ENCODE data around the gene VSIG10. TPM values are rescaled to one million over a fixed set of nuclear protein-coding genes. Genes with fewer than 3 reads are reported as not detected.

Gene VSIG10
- total RNA-seq, 1 experiment from 2014 or later, result 18.0 TPM

GRCh38 chr12:118059341-118060191 is 44.2 kb downstream of the VSIG10 start:
- H3K27ac ChIP-seq, result peak overlapping the region; percentile 65; the same call in 1 of the 2 replicates
- H3K27me3 ChIP-seq, result no peaks in the 10 kb centered on the region
- DNase-seq, result no peak
- H3K4me3 ChIP-seq, result peak overlapping the region; percentile 74
- no peaks in the 10 kb centered on the region for H3K9me3 ChIP-seq (replicated peaks)
- H3K4me1 ChIP-seq, result peaks cover 2% of the 10 kb centered on the region; the same call in 1 of the 2 replicates
- H3K36me3 ChIP-seq, result no peaks in the 10 kb centered on the region

GRCh38 chr12:118058881-118059280 is 44.9 kb downstream of the VSIG10 start:
- H3K4me3 ChIP-seq, result no peak overlapping the region
- H3K9me3 ChIP-seq (replicated peaks), result no peaks in the 10 kb centered on the region
- peaks cover 2% of the 10 kb centered on the region; the same call in 1 of the 2 replicates for H3K4me1 ChIP-seq
- no peak overlapping the region for H3K27ac ChIP-seq
- DNase-seq, result no peak
- no peaks in the 10 kb centered on the region for H3K27me3 ChIP-seq
- no peaks in the 10 kb centered on the region for H3K36me3 ChIP-seq

DNA sequence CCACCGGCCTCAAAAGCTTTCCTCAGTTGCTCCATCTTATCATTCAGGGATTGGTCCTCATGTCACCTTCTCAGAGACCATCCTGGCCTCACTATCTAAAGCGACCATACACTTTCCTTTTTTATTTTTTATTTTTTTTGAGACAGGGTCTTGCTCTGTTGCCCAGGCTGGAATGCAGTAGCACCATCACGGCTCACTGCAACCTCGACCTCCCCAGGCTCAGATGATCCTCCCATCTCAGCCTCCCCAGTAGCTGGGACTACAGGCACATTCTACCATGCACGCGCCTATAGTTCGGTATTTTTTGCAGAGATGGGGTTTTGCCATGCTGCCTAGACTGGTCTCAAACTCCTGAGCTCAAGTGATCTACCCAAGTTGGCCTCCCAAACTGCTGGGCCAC is 45.6 kb downstream of the VSIG10 start:
- Histone ChIP-seq H3K36me3 (no peaks in the 10 kb centered on the region), H3K4me3 (no peak overlapping the region), H3K27ac (no peak overlapping the region), H3K4me1 (peaks cover 2% of the 10 kb centered on the region; the same call in 1 of the 2 replicates), H3K9me3 (replicated peaks) (no peaks in the 10 kb centered on the region), H3K27me3 (no peaks in the 10 kb centered on the region)
- no peak for DNase-seq

- no peaks in the 10 kb centered on the region for H3K9me3 ChIP-seq (replicated peaks)
- no peak overlapping the region for H3K4me3 ChIP-seq
- no peaks in the 10 kb centered on the region for H3K27me3 ChIP-seq
- peaks cover 17% of the 10 kb centered on the region for H3K4me1 ChIP-seq
- DNase-seq, result no peak
- H3K36me3 ChIP-seq, result peaks cover 11% of the 10 kb centered on the region
- no peak overlapping the region for H3K27ac ChIP-seq
Observed at GRCh38 chr12:118055865-118056773, 47.7 kb downstream of the VSIG10 start.

DNA sequence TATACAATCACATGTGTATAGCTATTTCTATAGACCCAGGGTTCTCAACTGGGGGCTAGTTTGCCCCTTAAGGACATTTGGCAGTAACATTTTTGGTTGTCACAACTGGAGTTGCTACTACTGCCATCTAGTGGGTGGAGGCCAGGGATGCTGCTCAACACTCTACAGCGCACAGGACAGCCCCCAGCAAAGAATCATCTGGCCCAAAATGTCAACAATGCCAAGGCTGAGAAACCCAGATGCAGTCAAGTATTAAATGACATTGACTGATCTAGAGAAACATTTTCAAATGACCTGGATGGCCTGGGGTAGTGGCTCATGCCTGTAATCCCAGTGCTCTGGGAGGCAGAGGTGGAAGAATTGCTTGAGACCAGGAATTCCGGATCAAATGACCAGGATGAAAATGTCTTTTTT is 48.7 kb downstream of the VSIG10 start:
- Histone ChIP-seq H3K27me3 (no peaks in the 10 kb centered on the region), H3K36me3 (peaks cover 12% of the 10 kb centered on the region), H3K9me3 (replicated peaks) (no peaks in the 10 kb centered on the region), H3K4me3 (no peak overlapping the region), H3K4me1 (peaks cover 17% of the 10 kb centered on the region), H3K27ac (no peak overlapping the region)
- DNase-seq, result peak; percentile 62 to 77

GRCh38 chr12:118053071-118053985 is 50.5 kb downstream of the VSIG10 start:
- Histone ChIP-seq H3K4me1 (peaks cover 15% of the 10 kb centered on the region), H3K36me3 (peaks cover 18% of the 10 kb centered on the region), H3K27ac (peak overlapping the region; percentile 37)

DNA sequence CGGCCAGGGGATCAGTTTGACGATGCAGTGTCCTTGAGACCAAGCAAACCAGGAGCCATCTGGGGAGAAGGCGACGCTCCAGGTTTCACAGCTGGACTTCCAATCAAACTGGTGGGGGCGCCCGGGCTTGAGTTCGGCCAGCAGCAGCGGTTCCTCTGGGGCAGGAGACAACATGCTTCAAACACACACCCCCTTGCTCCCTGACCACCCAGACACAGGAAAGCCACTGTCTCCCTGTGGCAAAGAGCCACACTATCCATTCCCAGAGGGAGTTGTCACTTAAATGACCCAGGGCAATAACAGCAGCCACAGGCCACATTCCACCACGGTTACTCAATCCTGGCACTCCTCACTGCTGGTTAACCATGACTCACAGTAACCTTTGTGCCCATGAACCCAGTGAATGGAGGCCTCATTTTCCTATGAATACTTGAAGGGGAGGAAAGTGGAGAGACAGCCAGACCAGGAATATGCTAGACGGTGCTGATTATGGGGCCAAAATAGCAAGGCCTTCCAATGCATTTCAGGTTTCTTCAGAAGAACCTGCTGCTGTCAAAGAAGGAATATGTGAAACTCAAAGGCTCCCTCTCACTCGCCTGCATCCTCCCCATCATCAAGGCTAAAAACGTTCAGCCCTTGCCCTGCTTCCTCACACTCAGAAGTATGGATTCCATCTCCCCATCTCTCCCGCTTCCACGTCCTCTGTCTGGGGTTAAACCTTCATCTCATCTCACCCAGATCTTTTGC is 51.3 kb downstream of the VSIG10 start:
- Histone ChIP-seq H3K36me3 (peaks cover 21% of the 10 kb centered on the region), H3K9me3 (replicated peaks) (no peaks in the 10 kb centered on the region), H3K4me3 (no peak overlapping the region), H3K27ac (peak overlapping the region; percentile 37), H3K4me1 (peaks cover 15% of the 10 kb centered on the region), H3K27me3 (no peaks in the 10 kb centered on the region)
- DNase-seq, result peak; percentile 74 to 79

More at GRCh38 chr12:118053071-118053985, 50.5 kb downstream of the VSIG10 start:
- Histone ChIP-seq H3K27me3 (no peaks in the 10 kb centered on the region), H3K4me3 (no peak overlapping the region), H3K9me3 (replicated peaks) (no peaks in the 10 kb centered on the region)
- DNase-seq, result no peak

GRCh38 chr12:118050972-118051910 is 52.6 kb downstream of the VSIG10 start:
- Histone ChIP-seq H3K36me3 (peaks cover 23% of the 10 kb centered on the region), H3K4me1 (peaks cover 15% of the 10 kb centered on the region), H3K27ac (no peak overlapping the region), H3K9me3 (replicated peaks) (no peaks in the 10 kb centered on the region), H3K27me3 (no peaks in the 10 kb centered on the region), H3K4me3 (no peak overlapping the region)
- no peak for DNase-seq

DNA sequence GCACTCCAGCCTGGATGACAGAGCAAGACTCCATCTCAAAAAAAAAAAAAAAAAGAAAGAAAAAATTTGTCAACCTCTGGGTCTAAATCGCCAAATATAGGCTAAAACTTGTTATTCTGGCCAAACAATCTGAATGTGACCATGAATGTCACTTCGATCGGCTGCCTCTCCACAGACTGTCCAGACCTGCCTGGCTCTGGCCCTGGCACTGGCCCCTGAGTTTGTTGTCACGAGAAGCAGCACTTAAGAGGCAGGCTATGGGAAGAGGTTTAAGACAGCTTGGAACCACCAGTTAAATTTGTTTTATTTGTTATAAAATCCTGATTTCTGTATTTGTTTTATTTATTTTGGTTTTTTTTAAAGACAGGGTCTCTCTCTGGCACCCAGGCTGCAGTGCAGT is 57.4 kb downstream of the VSIG10 start:
- no peaks in the 10 kb centered on the region for H3K27me3 ChIP-seq
- DNase-seq, result no peak
- no peaks in the 10 kb centered on the region for H3K4me1 ChIP-seq
- H3K27ac ChIP-seq, result no peak overlapping the region
- H3K9me3 ChIP-seq (replicated peaks), result no peaks in the 10 kb centered on the region
- H3K4me3 ChIP-seq, result no peak overlapping the region
- H3K36me3 ChIP-seq, result peaks cover 36% of the 10 kb centered on the region

DNA sequence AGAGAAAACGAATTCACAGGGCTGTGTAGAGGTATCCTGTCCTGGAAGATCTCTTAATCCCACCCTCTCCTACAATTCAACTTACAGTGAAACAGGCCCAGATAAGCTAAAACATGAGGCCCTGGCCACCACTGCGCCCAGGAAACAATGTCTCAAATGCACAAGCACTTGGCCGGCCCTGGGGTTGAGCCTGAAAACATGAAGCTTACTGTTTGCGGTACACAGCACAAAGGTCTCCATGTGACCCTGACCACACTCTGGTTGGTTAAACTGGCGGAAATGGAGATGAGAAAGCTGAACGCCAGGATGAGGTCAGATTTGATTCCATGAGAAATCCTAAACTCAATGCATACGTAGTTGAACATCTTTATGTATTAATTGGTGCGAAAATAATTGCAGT is 59.2 kb downstream of the VSIG10 start:
- no peak overlapping the region for H3K27ac ChIP-seq
- peaks cover 36% of the 10 kb centered on the region for H3K36me3 ChIP-seq
- H3K4me3 ChIP-seq, result no peak overlapping the region
- H3K27me3 ChIP-seq, result no peaks in the 10 kb centered on the region
- H3K4me1 ChIP-seq, result no peaks in the 10 kb centered on the region
- no peak for DNase-seq
- H3K9me3 ChIP-seq (replicated peaks), result no peaks in the 10 kb centered on the region

GRCh38 chr12:118044075-118044474 is 59.7 kb downstream of the VSIG10 start:
- no peak for DNase-seq
- Histone ChIP-seq H3K27me3 (no peaks in the 10 kb centered on the region), H3K36me3 (peaks cover 39% of the 10 kb centered on the region)

GRCh38 chr12:118042091-118042490 is 61.7 kb downstream of the VSIG10 start:
- H3K27ac ChIP-seq, result no peak overlapping the region
- peaks cover 38% of the 10 kb centered on the region for H3K36me3 ChIP-seq
- no peak for DNase-seq
- H3K4me1 ChIP-seq, result no peaks in the 10 kb centered on the region
- H3K27me3 ChIP-seq, result no peaks in the 10 kb centered on the region
- no peaks in the 10 kb centered on the region for H3K9me3 ChIP-seq (replicated peaks)
- H3K4me3 ChIP-seq, result no peak overlapping the region

More at GRCh38 chr12:118044075-118044474, 59.7 kb downstream of the VSIG10 start:
- H3K9me3 ChIP-seq (replicated peaks), result no peaks in the 10 kb centered on the region
- H3K4me1 ChIP-seq, result no peaks in the 10 kb centered on the region
- H3K27ac ChIP-seq, result no peak overlapping the region
- H3K4me3 ChIP-seq, result no peak overlapping the region

GRCh38 chr12:118038137-118038536 is 65.7 kb downstream of the VSIG10 start:
- Histone ChIP-seq H3K27ac (no peak overlapping the region), H3K4me1 (no peaks in the 10 kb centered on the region), H3K9me3 (replicated peaks) (no peaks in the 10 kb centered on the region), H3K27me3 (no peaks in the 10 kb centered on the region), H3K36me3 (peaks cover 56% of the 10 kb centered on the region), H3K4me3 (no peak overlapping the region)
- DNase-seq, result no peak
